ENCODE results near the gene LMTK3. TPM values are rescaled to one million over a fixed set of nuclear protein-coding genes. Genes with fewer than 3 reads are reported as not detected.

LMTK3 gene
- total and polyA plus RNA-seq, 2 experiments from 2014 or later = 1.3 to 3.7 TPM

GRCh38 chr19:48445256-48445605 is 66.4 kb downstream of the LMTK3 start:
- TF ChIP-seq EZH2phosphoT487 (IDR thresholded peaks at IDR 0.05; ENCODE audit: low read depth, severe bottlenecking, unreplicated experiment) (no peak), EZH2 (IDR thresholded peaks at IDR 0.05; ENCODE audit: borderline replicate concordance) (no peak), CTCF (IDR thresholded peaks at IDR 0.05; ENCODE audit: poor library complexity) (peak; percentile 66)
- Histone ChIP-seq H3K4me1 (ENCODE audit: insufficient read depth) (peaks cover 7% of the 10 kb centered on the region), H3K79me2 (peaks cover 16% of the 10 kb centered on the region), H3K9me2 (replicated peaks; ENCODE audit: insufficient read depth) (no peaks in the 10 kb centered on the region), H3K36me3 (replicated peaks; ENCODE audit: insufficient read depth, low read depth) (no peaks in the 10 kb centered on the region), H3K27me3 (peaks cover 7% of the 10 kb centered on the region), H3K27ac (peak overlapping the region; percentile 64), H4K20me1 (ENCODE audit: insufficient read depth, poor library complexity, severe bottlenecking) (no peaks in the 10 kb centered on the region), H3K9me3 (ENCODE audit: low read depth) (no peaks in the 10 kb centered on the region), H2AFZ (peak overlapping the region; percentile 47), H3K4me2 (peak overlapping the region; percentile 76), H3K4me3 (peak overlapping the region; percentile 33)
- WGBS (ENCODE audit: low lambda C conversion rate, missing lambda C conversion rate) = 4% methylated on average over 6 of the region's 6 CpGs
- peak; percentile 85 for DNase-seq (ENCODE audit: low spot score)

GRCh38 chr19:48444936-48445200 is 66.8 kb downstream of the LMTK3 start:
- Histone ChIP-seq H3K27me3 (peaks cover 7% of the 10 kb centered on the region), H4K20me1 (ENCODE audit: insufficient read depth, poor library complexity, severe bottlenecking) (no peaks in the 10 kb centered on the region), H3K4me2 (peak overlapping the region; percentile 76), H3K27ac (peak overlapping the region; percentile 64), H3K4me1 (ENCODE audit: insufficient read depth) (peaks cover 7% of the 10 kb centered on the region), H3K9me2 (replicated peaks; ENCODE audit: insufficient read depth) (no peaks in the 10 kb centered on the region), H2AFZ (peak overlapping the region; percentile 47), H3K79me2 (peaks cover 16% of the 10 kb centered on the region), H3K9me3 (ENCODE audit: low read depth) (no peaks in the 10 kb centered on the region), H3K4me3 (peak overlapping the region; percentile 33), H3K36me3 (replicated peaks; ENCODE audit: insufficient read depth, low read depth) (no peaks in the 10 kb centered on the region)
- DNase-seq (ENCODE audit: low spot score) = no peak
- WGBS (ENCODE audit: low lambda C conversion rate, missing lambda C conversion rate) = 45% methylated on average over 3 of the region's 3 CpGs
- TF ChIP-seq EZH2 (IDR thresholded peaks at IDR 0.05; ENCODE audit: borderline replicate concordance) (no peak), CTCF (IDR thresholded peaks at IDR 0.05; ENCODE audit: poor library complexity) (no peak), EZH2phosphoT487 (IDR thresholded peaks at IDR 0.05; ENCODE audit: low read depth, severe bottlenecking, unreplicated experiment) (no peak)

GRCh38 chr19:48444129-48444935 is 67.3 kb downstream of the LMTK3 start:
- Histone ChIP-seq H3K9me2 (replicated peaks; ENCODE audit: insufficient read depth) (no peaks in the 10 kb centered on the region), H3K79me2 (peaks cover 16% of the 10 kb centered on the region), H4K20me1 (ENCODE audit: insufficient read depth, poor library complexity, severe bottlenecking) (no peaks in the 10 kb centered on the region), H3K9me3 (ENCODE audit: low read depth) (no peaks in the 10 kb centered on the region), H3K27me3 (peaks cover 7% of the 10 kb centered on the region), H3K4me3 (no peak overlapping the region), H3K4me1 (ENCODE audit: insufficient read depth) (peaks cover 7% of the 10 kb centered on the region), H3K36me3 (replicated peaks; ENCODE audit: insufficient read depth, low read depth) (no peaks in the 10 kb centered on the region), H3K4me2 (peak overlapping the region; percentile 76), H3K27ac (peak overlapping the region; percentile 64), H2AFZ (peak overlapping the region; percentile 47)
- 72% methylated on average over 31 of the region's 38 CpGs for WGBS (ENCODE audit: low lambda C conversion rate, missing lambda C conversion rate)
- no peak for TF ChIP-seq EZH2 (IDR thresholded peaks at IDR 0.05; ENCODE audit: borderline replicate concordance)
- no peak for TF ChIP-seq EZH2phosphoT487 (IDR thresholded peaks at IDR 0.05; ENCODE audit: low read depth, severe bottlenecking, unreplicated experiment)
- no peak for TF ChIP-seq CTCF (IDR thresholded peaks at IDR 0.05; ENCODE audit: poor library complexity)
- DNase-seq (ENCODE audit: low spot score) = no peak

Measured in hepatocyte (in vitro differentiated cells).